Measurements from ENCODE around the gene CPSF4L.
A peak's percentile ranks its signal among the peaks of the same experiment; 100 is the strongest.
"Not testable (repeated sequence)": the region's sequence is repeated elsewhere in the genome, so short reads cannot be mapped to it uniquely, and the experiment has no call there.

CPSF4L gene

DNA sequence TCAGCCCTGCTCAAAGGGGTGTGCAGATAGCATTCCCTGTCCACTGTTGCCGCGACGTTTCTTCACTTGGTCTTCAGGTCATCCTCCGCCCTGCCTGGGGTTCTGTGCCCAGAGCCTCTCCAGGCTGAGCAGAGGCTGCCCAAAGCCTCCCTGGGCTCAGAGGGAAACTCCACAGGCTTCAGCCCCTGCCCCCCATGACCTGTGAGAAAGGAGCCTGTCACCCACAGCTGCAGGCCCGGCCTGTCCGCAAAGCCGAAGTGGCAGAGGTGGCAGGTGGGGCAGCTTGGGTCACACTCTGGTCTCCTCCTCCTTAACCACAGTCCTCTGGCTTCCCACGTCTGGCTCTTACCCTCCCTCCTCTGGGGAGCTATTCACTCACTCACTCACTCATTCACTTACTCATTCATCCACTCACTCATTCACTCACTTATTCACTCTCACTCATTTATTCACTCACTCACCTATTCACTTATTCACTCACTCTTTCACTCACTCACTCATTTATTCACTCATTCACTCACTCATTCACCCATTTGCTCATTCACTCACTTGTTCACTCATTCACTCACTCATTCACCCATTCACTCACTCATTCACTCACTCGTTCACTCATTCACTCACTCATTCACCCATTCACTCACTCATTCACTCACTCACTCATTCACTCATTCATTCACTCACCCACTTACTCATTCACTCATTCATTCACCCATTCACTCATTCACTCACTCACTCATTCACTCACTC, 7.1 kb upstream of the CPSF4L start:
- no peak for DNase-seq (ENCODE audit: low read depth)

DNA sequence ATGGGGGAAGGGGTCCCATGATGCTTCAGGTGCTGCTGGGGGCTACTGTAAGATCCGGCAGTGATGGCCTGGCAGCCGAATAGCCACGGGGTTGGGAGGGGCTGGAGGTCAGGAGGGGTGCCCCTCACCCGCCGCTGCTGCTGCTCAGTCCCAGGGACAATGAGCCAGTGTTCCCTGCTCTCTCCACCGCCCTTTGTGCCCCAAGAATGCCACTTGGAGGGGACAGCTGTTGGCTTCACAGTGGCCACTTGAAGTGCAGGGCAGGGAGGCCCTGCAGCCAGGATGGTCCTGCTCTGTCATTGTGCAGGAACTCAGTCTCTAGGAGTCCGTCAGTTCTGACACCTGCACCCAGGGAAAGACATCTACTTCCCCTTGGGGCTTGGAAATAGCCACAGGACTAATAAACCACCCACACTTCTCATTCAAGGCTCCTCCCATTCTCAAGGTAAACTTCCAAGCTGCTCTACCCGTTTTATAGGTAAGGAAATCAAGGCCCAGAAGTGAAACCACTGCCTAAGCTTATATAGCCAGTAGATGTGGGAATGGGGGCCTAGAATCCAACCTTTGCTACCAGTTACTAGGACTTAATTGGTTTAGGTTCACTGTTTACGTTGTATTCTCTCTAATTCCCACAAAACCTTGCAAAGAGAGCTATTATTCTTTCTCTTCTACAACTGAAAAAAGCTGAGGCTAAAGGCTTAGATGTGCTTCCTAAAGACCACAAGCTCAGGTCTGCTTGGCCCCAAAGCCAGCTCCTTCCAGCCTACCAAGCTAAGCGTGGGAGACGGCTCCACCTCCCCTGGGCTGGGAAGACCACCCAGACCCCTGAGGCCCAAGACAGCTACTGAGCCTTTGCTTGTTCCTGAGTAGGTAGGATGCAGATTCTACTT, 6.2 kb upstream of the CPSF4L start:
- no peak for DNase-seq (ENCODE audit: low read depth)

- DNase-seq (ENCODE audit: low read depth): no peak
Observed at GRCh38 chr17:73266796-73267195, 5.1 kb upstream of the CPSF4L start.

DNA sequence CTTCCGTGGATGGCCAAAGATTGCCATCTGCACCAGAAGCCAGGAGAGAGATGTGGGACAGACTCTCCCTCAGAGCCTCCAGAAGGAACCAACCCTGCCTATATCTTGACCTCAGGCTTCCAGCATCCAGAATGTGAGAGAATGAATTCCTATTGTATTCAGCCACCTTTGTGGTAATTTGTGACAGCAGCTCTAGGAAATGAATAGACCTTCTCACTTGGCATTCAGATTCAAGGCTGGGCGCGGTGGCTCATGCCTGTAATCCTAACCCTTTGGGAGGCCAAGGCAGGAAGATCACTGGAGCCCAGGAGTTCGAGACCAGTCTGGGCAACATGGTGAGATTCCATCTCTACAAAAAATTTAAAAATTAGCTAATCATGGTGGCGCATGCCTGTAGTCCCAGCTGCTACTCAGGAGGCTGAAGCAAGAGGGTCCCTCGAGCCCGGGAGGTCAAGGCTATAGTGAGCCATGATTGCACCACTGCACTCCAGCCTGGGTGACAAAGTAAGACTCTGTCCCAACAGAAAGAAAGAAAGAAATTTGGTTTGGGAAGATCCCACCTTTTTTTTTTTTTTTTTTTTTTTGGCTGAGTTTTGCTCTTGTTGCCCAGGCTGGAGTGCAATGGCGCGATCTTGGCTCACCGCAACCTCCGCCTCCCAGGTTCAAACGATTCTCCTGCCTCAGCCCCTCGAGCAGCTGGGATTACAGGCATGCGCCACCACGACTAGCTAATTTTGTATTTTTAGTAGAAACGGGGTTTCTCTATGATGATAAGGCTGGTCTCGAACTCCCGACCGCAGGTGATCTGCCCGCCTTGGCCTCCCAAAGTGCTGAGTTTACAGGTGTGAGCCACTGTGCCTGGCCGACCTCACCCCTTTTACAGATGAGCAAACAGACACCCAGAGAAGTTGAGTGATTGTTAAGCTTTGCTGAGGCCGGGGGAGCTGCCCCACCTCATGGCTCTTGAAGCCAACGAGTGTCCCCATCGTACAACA, 4.3 kb upstream of the CPSF4L start:
- no peak for DNase-seq (ENCODE audit: low read depth)

GRCh38 chr17:73264448-73264847, 2.8 kb upstream of the CPSF4L start:
- DNase-seq (ENCODE audit: low read depth): not testable (repeated sequence)

GRCh38 chr17:73262676-73263642, 1.3 kb upstream of the CPSF4L start:
- DNase-seq (ENCODE audit: low read depth): no peak

DNA sequence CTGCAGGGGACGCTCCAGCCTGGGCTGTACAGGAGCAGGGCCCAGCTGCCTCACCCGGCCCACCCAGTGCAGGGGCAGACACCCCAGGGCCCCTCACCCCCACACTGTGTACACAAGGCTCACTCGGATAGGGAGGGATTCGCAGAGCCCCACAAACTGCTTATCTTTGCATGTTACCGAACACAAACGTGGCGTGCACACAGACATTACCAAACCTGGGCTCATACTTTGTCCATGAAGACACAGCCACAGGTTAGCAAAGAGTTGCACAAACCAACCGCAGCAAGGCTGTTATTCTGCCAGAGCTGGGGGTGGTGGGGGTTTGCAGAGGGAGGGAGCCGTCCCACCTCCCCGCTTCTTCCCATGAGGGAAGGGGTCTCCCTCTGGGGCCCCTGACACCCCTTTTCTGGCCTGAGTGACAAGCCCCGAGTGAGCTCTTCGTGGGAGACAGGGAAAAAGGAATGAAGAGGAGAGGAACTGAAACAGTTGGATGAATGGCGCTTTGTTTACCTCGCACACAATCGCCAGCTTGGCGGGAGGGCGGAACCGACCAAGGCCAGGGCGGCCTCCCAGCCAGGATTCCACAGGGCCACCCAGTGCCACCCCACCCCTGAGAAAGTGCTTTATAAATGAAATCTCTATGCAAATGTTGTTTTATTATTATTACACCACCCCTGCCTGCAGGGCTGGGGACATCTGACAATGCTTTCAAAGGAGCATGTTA, 434 bp upstream of the CPSF4L start:
- no peak for DNase-seq (ENCODE audit: low read depth)

DNA sequence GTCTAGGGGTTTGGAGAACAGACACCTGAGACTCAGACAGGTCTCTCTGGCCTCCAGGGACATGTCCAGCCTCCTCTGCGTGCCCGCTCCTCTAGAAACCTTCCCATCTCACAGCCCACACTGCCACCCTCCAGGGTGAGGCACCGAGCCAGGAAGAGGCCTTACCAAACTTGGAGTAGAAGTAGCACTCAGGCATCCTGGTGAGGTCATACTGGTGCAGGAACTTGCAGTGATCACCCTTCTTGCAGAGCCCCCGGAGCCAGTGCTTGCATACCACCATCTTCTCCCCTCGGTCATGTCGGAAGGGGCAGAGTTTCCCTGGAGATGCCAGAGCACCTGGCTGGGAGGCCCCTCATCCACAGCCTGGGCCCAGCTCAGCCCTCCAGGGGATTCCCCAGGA, 4.2 kb downstream of the CPSF4L start:
- no peak for DNase-seq (ENCODE audit: low read depth)

GRCh38 chr17:73256220-73256619, 5.5 kb downstream of the CPSF4L start:
- no peak for DNase-seq (ENCODE audit: low read depth)

GRCh38 chr17:73255671-73256181, 6.0 kb downstream of the CPSF4L start:
- DNase-seq (ENCODE audit: low read depth): peak; percentile 27

- no peak for DNase-seq (ENCODE audit: low read depth)
Observed at GRCh38 chr17:73251871-73252270, 9.8 kb downstream of the CPSF4L start.

DNA sequence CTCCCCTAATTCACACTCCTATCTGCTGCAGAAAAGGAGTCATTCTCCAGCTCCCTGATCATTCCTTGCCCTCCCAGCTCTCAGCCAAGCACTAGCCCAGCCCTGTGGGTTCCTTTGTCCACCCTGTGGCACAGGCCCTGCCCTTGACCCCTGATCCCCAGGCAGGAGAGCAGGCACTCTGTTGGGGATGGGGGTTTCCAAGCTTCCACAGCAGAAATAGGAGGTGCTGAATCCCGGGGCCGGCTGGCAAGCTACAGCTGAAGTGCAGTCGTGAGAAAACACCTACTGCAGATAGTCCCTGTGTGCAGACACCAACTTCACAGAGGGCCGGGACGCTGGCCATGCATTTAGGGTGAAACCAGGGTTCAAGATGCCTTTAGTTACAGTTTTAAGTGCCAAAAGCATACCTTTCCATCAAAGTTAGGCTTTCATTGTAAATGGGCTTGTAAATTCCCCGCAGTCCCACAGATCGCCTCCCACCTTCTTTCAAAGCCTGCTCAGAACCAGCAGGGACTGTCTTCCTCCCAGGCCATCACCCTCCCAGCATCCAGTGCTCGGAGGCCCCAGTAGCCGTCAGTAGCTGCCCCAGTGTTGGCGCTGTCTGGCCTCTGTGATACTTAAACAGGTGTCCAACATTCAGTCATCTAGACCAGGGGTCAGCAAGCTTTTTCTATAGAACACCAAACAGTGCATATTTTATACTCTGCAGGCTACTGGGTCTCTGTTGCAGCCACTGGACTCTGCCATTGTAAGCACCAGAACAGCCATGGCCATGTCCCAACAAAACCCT, 10.6 kb downstream of the CPSF4L start:
- DNase-seq (ENCODE audit: low read depth): no peak

- no peak for DNase-seq (ENCODE audit: low read depth)
Observed at GRCh38 chr17:73249700-73250099, 12.0 kb downstream of the CPSF4L start.

GRCh38 chr17:73248532-73248931, 13.1 kb downstream of the CPSF4L start:
- no peak for DNase-seq (ENCODE audit: low read depth)

- DNase-seq (ENCODE audit: low read depth): no peak
Observed at GRCh38 chr17:73247726-73248125, 14.0 kb downstream of the CPSF4L start.

- DNase-seq (ENCODE audit: low read depth): no peak
Observed at GRCh38 chr17:73240561-73240960, 21.1 kb downstream of the CPSF4L start.

DNA sequence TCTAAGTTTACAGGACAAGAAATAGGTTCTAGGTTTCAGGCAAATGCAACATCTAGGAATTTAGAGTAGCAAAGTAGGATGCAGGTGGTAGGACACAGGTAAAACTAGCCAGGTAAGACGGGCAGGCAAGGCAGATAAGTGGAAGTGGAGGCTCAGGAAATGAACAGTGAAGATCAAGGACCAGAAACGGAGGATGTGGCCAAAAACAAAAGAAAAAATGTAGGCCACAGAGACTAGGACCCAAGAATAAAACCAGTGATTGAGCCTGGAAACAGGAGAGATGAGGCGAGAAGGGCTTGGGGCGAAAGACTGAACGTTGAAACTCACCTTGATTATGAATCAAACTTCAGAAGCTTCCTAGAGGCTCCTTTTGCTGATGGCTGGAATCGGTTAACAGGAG, 24.0 kb downstream of the CPSF4L start:
- DNase-seq (ENCODE audit: low read depth): no peak

GRCh38 chr17:73234736-73235135, 26.9 kb downstream of the CPSF4L start:
- DNase-seq (ENCODE audit: low read depth): no peak

Data from activated T-cell treated with anti-CD3 and anti-CD28 coated beads for 24 hours (primary cell).